HepG2 (cell line): ENCODE measurements around the gene PRUNE1. TPM values are rescaled to one million over a fixed set of nuclear protein-coding genes. Genes with fewer than 3 reads are reported as not detected.

Experiments used
- ATAC-seq: fragments of 200-7000 bp; cut with Tn5 transposase; 3 replicates; pipeline ENCODE4 v1.9.1; 2020; ENCODE audit warnings: mild to moderate bottlenecking, moderate library complexity
- BruUV-seq: library from RNA; stranded (reverse); fragments of 400-500 nt; replicated peaks from 2 replicates; lab custom pipeline; 2021; lab: Mats Ljungman, UMichigan
- CTCF ChIA-PET: fragments of 300-600 bp; formaldehyde crosslinking; extraction: SDS; loops from one replicate; lab custom pipeline; 2021; ENCODE audit warnings: low total read pairs, inconsistent platforms, low intra/inter-chr PET ratio; lab: Yijun Ruan, JAX
- POLR2A ChIA-PET: fragments of 350-600 bp; sonication (Branson Sonifier 250); formaldehyde crosslinking; loops from one replicate; lab custom pipeline; 2020; ENCODE audit warnings: antibody characterized with exemption, inconsistent platforms; lab: Yijun Ruan, JAX
- DNase-seq: peaks from one replicate; pipeline ENCODE4 v3.0.0-alpha.2; 2015; ENCODE audit warnings: low spot score
- FAIRE-seq: peaks from 3 replicates; lab custom pipeline; 2011; peaks lifted over from hg19 to GRCh38; lab: Jason Lieb, UNC
- H2AFZ ChIP-seq: one replicate; pipeline ENCODE4 v1.6.1; 2011; ENCODE audit warnings: low read length, inconsistent platforms
- H3K27ac ChIP-seq: fragments of 300-600 bp; 3 replicates; pipeline ENCODE4 v1.8.0; 2011; ENCODE audit warnings: mixed run types, mild to moderate bottlenecking, mixed read lengths, low read length, inconsistent platforms; ENCODE audit not compliant: insufficient read depth; ENCODE audit errors: extremely low read length
- H3K27me3 ChIP-seq, 2 experiments: fragments of 200-600 bp in 1 of 2; 2 replicates in 1 of 2; 3 replicates in 1 of 2; pipeline versions ENCODE4 v1.6.0 to v1.8.0; 2011; ENCODE audit warnings: low read length in 2 of 2, mild to moderate bottlenecking in 2 of 2, moderate library complexity in 2 of 2, inconsistent platforms in 1 of 2; ENCODE audit not compliant: insufficient read depth in 2 of 2, control insufficient read depth in 1 of 2
- H3K36me3 ChIP-seq, 2 experiments: fragments of 200-600 bp in 1 of 2; replicated peaks in 1 of 2; 2 replicates in 1 of 2; 3 replicates in 1 of 2; pipeline versions ENCODE4 v1.5.1 to v1.8.0; 2011; ENCODE audit warnings: low read length in 2 of 2, inconsistent platforms in 1 of 2; ENCODE audit not compliant: insufficient read depth in 2 of 2, control insufficient read depth in 1 of 2
- H3K4me1 ChIP-seq: 2 replicates; pipeline ENCODE4 v1.5.1; 2012; ENCODE audit warnings: low read length, inconsistent platforms; ENCODE audit not compliant: insufficient read depth
- H3K4me2 ChIP-seq: 2 replicates; pipeline ENCODE4 v1.6.0; 2011; ENCODE audit warnings: low read depth, low read length, inconsistent platforms
- H3K4me3 ChIP-seq, 3 experiments: fragments of 200-600 bp in 1 of 3; sonication (generic), shearing (Covaris generic) in 1 of 3; replicated peaks in 1 of 3; 2 replicates each; pipeline ENCODE4 v1.5.1; 2011 to 2016; ENCODE audit warnings: low read length in 3 of 3, inconsistent platforms in 2 of 3, low read depth in 2 of 3, mild to moderate bottlenecking in 2 of 3, control low read depth in 1 of 3, mixed read lengths in 1 of 3; ENCODE audit not compliant: insufficient read depth in 1 of 3
- H3K79me2 ChIP-seq: one replicate; pipeline ENCODE4 v1.6.1; 2011; ENCODE audit warnings: low read length, inconsistent platforms; ENCODE audit not compliant: insufficient read depth
- H3K9ac ChIP-seq: 2 replicates; pipeline ENCODE4 v1.6.0; 2011; ENCODE audit warnings: mild to moderate bottlenecking, low read depth, low read length, inconsistent platforms; ENCODE audit not compliant: insufficient read depth
- H3K9me3 ChIP-seq: 2 replicates; pipeline ENCODE4 v1.5.1; 2012; ENCODE audit warnings: mild to moderate bottlenecking, low read length
- H4K20me1 ChIP-seq: 2 replicates; pipeline ENCODE4 v1.6.0; 2011; ENCODE audit warnings: inconsistent platforms, mild to moderate bottlenecking, low read length, moderate library complexity; ENCODE audit not compliant: insufficient read depth
- EEA1 ChIP-seq: sonication (generic); formaldehyde crosslinking; IDR thresholded peaks from 2 replicates; pipeline ENCODE4 v1.5.1; 2020; ENCODE audit warnings: mild to moderate bottlenecking, missing genetic modification reagents, borderline replicate concordance
- NFE2L2 ChIP-seq: fragments of 150-350 bp; IDR thresholded peaks from 2 replicates; pipeline ENCODE4 v1.6.1; 2014; ENCODE audit warnings: low read length
- PCBP1 ChIP-seq: fragments of 200-400 bp; formaldehyde crosslinking; IDR thresholded peaks from 2 replicates; pipeline ENCODE4 v1.6.1; 2017; ENCODE audit warnings: mild to moderate bottlenecking, low read depth, low read length, borderline replicate concordance
- SMYD3 ChIP-seq: sonication (generic); formaldehyde crosslinking; IDR thresholded peaks from 2 replicates; pipeline ENCODE4 v1.8.1; 2023; ENCODE audit warnings: mild to moderate bottlenecking, missing genetic modification reagents
- ZFP41 ChIP-seq: sonication (generic); formaldehyde crosslinking; IDR thresholded peaks from 2 replicates; pipeline ENCODE4 v1.4.0; 2020; ENCODE audit warnings: mild to moderate bottlenecking, missing genetic modification reagents, borderline replicate concordance
- ZNF225 ChIP-seq: sonication (generic); formaldehyde crosslinking; IDR thresholded peaks from 2 replicates; pipeline ENCODE4 v1.4.0; 2020; ENCODE audit warnings: mild to moderate bottlenecking, missing genetic modification reagents
- ZNF232 ChIP-seq: sonication (generic); formaldehyde crosslinking; IDR thresholded peaks from 2 replicates; pipeline ENCODE4 v1.4.0; 2020; ENCODE audit warnings: missing genetic modification reagents, borderline replicate concordance
- ZSCAN21 ChIP-seq: sonication (generic); formaldehyde crosslinking; IDR thresholded peaks from 2 replicates; pipeline ENCODE4 v1.8.0; 2022; ENCODE audit warnings: mild to moderate bottlenecking, missing genetic modification reagents, moderate library complexity, borderline replicate concordance
- WGBS: methylation state at CpG from one replicate; pipeline ENCODE4 v1.1.6; 2017; ENCODE audit warnings: low lambda C conversion rate; 5-methylcytosine and 5-hydroxymethylcytosine counted together
- in situ Hi-C: cut with HindIII; loops from 2 replicates; pipeline ENCODE4 v1.10.0; 2017; ENCODE audit warnings: low pct_unique_long_range_greater_than_20kb; ENCODE audit not compliant: extremely low pct_ligation_motif_present
- intact Hi-C: fragments of 100-400 bp; cut with micrococcal nuclease; formaldehyde crosslinking; loops from one replicate; pipeline ENCODE4 v1.10.0; 2022; ENCODE audit not compliant: unreplicated experiment
- polyA plus RNA-seq, 8 experiments: library from polyadenylated mRNA; depleted of rRNA in 3 of 8; stranded (reverse) in 7 of 8; unstranded in 1 of 8; fragments of >200 nt; fragmentation: Illumina TruSeq in 4 of 8; extraction: Trizol in 4 of 8; gene quantifications; 2 replicates each; pipeline versions ENCODE4 v1.2.1 to v1.2.3, GENCODE V29; 2011 to 2016; ENCODE audit warnings: low read depth in 4 of 8, missing spikeins in 1 of 8, mixed read lengths in 1 of 8; ENCODE audit not compliant: insufficient read depth in 1 of 8
- total RNA-seq, 5 experiments: library from RNA; depleted of rRNA; stranded (reverse); fragments of >200 nt; fragmentation: Illumina TruSeq; extraction: Trizol; gene quantifications; 2 replicates each; pipeline ENCODE4 v1.2.3, GENCODE V29; 2016; ENCODE audit warnings: low read depth in 1 of 5
- TF ChIP-seq, protein P1 (sequence below): sonication (generic); formaldehyde crosslinking; IDR thresholded peaks from 2 replicates; pipeline ENCODE4 v1.5.0; 2020; ENCODE audit warnings: missing genetic modification reagents
- TF ChIP-seq, protein P2 (sequence below): sonication (generic); formaldehyde crosslinking; conservative IDR thresholded peaks from 2 replicates; pipeline ENCODE4 v1.4.0; 2020; ENCODE audit warnings: missing genetic modification reagents
- TF ChIP-seq, protein P3 (sequence below), 2 experiments: IDR thresholded peaks; 2 replicates each; pipeline ENCODE4 v1.6.1; 2011 to 2012; ENCODE audit warnings: low read length in 2 of 2, borderline replicate concordance in 1 of 2, low read depth in 1 of 2, mild to moderate bottlenecking in 1 of 2, moderate library complexity in 1 of 2
- TF ChIP-seq, protein P4 (sequence below): sonication (generic); formaldehyde crosslinking; IDR thresholded peaks from 2 replicates; pipeline ENCODE4 v1.8.1; 2023; ENCODE audit warnings: missing genetic modification reagents, inconsistent platforms, borderline replicate concordance
- TF ChIP-seq, protein P5 (sequence below): sonication (generic); formaldehyde crosslinking; IDR thresholded peaks from 2 replicates; pipeline ENCODE4 v1.4.0; 2020; ENCODE audit warnings: missing genetic modification reagents, low read depth, mild to moderate bottlenecking, borderline replicate concordance

The PRUNE1 gene
- total and polyA plus RNA-seq, 2 of the 13 experiments (the other 11 are each of a cell fraction or from before 2014, with no cell fraction given), result 19.0 to 31.9 TPM

DNA sequence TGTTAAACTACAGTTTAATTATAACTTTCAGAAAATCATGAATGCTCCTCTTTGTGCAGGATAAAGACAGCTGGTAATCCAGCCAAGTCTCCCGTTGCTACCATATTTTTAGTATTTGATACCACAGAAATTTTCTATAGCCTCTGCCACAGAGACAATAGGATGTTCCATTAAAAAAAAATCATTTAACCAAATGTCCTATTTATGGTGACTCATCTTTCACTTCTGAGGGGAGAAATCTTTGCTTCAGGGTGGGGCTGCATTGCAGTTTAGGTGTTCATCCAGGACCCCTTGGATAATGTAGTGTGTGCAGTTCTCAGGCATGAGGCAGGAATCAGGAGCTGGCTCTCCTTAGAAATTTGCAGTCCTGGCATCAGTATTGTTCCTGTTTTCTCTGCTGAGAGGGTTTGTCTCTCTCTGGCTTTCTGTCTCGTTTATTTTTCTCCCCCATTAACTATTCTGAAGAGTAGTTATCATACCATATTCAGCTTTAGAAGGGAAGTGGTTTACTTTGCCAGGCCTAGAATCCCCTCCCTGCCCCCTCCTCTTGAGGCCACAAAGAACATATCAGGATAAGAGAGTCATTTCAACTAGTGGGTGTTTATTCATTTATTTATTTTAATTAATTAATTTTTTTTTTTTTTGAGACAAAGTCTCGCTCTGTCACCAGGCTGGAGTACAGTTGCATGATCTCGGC lies 3.1 kb downstream of the PRUNE1 start:
- Histone ChIP-seq H2AFZ (no peak overlapping the region), H4K20me1 (no peaks in the 10 kb centered on the region), H3K4me1 (peaks cover 72% of the 10 kb centered on the region), H3K4me3 (no peak overlapping the region), H3K9ac (no peak overlapping the region), H3K27me3 (no peaks in the 10 kb centered on the region; a peak in 1 of 5 replicates), H3K4me2 (no peak overlapping the region)
- BruUV-seq, result no TSS peak
- POLR2A ChIA-PET, result interaction anchor here (1.0 to 4.0 kb wide), 2 partner anchors 36 to 154 kb away, joined by 4 to 21 read pairs; partner anchors contain the start of genes C1orf56 and LYSMD1
- intact Hi-C loops, result loop anchor here (5.0 kb wide), 1 partner anchor 136 kb away; the partner anchor contains the start of gene SEMA6C
- ATAC-seq (no peak), DNase-seq (no peak)
- no peak for TF ChIP-seq ZFP41 (CRISPR knock-in tag)
- no peak for TF ChIP-seq EEA1 (CRISPR knock-in tag)
- TF ChIP-seq, protein P1, sequence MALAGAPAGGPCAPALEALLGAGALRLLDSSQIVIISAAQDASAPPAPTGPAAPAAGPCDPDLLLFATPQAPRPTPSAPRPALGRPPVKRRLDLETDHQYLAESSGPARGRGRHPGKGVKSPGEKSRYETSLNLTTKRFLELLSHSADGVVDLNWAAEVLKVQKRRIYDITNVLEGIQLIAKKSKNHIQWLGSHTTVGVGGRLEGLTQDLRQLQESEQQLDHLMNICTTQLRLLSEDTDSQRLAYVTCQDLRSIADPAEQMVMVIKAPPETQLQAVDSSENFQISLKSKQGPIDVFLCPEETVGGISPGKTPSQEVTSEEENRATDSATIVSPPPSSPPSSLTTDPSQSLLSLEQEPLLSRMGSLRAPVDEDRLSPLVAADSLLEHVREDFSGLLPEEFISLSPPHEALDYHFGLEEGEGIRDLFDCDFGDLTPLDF (CRISPR knock-in tag), result no peak
- no peak for TF ChIP-seq SMYD3
- no peak for TF ChIP-seq ZNF232
- TF ChIP-seq, protein P2, sequence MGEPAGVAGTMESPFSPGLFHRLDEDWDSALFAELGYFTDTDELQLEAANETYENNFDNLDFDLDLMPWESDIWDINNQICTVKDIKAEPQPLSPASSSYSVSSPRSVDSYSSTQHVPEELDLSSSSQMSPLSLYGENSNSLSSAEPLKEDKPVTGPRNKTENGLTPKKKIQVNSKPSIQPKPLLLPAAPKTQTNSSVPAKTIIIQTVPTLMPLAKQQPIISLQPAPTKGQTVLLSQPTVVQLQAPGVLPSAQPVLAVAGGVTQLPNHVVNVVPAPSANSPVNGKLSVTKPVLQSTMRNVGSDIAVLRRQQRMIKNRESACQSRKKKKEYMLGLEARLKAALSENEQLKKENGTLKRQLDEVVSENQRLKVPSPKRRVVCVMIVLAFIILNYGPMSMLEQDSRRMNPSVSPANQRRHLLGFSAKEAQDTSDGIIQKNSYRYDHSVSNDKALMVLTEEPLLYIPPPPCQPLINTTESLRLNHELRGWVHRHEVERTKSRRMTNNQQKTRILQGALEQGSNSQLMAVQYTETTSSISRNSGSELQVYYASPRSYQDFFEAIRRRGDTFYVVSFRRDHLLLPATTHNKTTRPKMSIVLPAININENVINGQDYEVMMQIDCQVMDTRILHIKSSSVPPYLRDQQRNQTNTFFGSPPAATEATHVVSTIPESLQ (CRISPR knock-in tag), result no peak
- TF ChIP-seq ZSCAN21 (CRISPR knock-in tag), result no peak
- TF ChIP-seq NFE2L2, result no peak
- TF ChIP-seq, protein P3, sequence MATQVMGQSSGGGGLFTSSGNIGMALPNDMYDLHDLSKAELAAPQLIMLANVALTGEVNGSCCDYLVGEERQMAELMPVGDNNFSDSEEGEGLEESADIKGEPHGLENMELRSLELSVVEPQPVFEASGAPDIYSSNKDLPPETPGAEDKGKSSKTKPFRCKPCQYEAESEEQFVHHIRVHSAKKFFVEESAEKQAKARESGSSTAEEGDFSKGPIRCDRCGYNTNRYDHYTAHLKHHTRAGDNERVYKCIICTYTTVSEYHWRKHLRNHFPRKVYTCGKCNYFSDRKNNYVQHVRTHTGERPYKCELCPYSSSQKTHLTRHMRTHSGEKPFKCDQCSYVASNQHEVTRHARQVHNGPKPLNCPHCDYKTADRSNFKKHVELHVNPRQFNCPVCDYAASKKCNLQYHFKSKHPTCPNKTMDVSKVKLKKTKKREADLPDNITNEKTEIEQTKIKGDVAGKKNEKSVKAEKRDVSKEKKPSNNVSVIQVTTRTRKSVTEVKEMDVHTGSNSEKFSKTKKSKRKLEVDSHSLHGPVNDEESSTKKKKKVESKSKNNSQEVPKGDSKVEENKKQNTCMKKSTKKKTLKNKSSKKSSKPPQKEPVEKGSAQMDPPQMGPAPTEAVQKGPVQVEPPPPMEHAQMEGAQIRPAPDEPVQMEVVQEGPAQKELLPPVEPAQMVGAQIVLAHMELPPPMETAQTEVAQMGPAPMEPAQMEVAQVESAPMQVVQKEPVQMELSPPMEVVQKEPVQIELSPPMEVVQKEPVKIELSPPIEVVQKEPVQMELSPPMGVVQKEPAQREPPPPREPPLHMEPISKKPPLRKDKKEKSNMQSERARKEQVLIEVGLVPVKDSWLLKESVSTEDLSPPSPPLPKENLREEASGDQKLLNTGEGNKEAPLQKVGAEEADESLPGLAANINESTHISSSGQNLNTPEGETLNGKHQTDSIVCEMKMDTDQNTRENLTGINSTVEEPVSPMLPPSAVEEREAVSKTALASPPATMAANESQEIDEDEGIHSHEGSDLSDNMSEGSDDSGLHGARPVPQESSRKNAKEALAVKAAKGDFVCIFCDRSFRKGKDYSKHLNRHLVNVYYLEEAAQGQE (IDR thresholded peaks at IDR 0.05; ENCODE audit: borderline replicate concordance in 1 of 2, low read depth in 1 of 2, low read length in 2 of 2), result no peak
- TF ChIP-seq, protein P4, sequence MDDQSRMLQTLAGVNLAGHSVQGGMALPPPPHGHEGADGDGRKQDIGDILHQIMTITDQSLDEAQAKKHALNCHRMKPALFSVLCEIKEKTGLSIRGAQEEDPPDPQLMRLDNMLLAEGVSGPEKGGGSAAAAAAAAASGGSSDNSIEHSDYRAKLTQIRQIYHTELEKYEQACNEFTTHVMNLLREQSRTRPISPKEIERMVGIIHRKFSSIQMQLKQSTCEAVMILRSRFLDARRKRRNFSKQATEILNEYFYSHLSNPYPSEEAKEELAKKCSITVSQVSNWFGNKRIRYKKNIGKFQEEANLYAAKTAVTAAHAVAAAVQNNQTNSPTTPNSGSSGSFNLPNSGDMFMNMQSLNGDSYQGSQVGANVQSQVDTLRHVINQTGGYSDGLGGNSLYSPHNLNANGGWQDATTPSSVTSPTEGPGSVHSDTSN (CRISPR knock-in tag), result no peak
- TF ChIP-seq PCBP1, result no peak
- TF ChIP-seq ZNF225, result no peak
- TF ChIP-seq, protein P5, sequence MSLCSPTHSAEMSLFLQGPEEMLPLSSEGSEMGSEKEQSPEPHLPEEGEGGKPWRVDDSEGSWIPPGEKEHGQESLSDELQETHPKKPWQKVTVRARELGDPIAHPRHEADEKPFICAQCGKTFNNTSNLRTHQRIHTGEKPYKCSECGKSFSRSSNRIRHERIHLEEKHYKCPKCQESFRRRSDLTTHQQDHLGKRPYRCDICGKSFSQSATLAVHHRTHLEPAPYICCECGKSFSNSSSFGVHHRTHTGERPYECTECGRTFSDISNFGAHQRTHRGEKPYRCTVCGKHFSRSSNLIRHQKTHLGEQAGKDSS (CRISPR knock-in tag), result no peak
- TF ChIP-seq, all 625 proteins: peak for 0
- in situ Hi-C loops, result no loop called here
- Histone ChIP-seq H3K79me2 (peaks cover 20% of the 10 kb centered on the region), H3K9me3 (no peaks in the 10 kb centered on the region), H3K27ac (peak overlapping the region; percentile 99), H3K36me3 (no peaks in the 10 kb centered on the region)
- no peak for FAIRE-seq
- CTCF ChIA-PET, result no interaction called here
- WGBS, result 77% methylated on average over 4 of the region's 4 CpGs
